GM23248 (cell line): ENCODE measurements around the gene MED8.

Experiments
- EZH2 ChIP-seq: fragments of 200-600 bp; sonication (generic); IDR thresholded peaks from 2 replicates; pipeline ENCODE4 v1.6.1; 2018; ENCODE audit warnings: antibody characterized with exemption, mild to moderate bottlenecking; ENCODE audit not compliant: insufficient read depth, poor library complexity, severe bottlenecking
- EZH2phosphoT487 ChIP-seq: fragments of 200-600 bp; sonication (generic); IDR thresholded peaks from 2 replicates; pipeline ENCODE4 v1.6.1; 2018; ENCODE audit warnings: antibody characterized with exemption, moderate library complexity, mild to moderate bottlenecking, low read depth; ENCODE audit not compliant: insufficient read depth

DNA sequence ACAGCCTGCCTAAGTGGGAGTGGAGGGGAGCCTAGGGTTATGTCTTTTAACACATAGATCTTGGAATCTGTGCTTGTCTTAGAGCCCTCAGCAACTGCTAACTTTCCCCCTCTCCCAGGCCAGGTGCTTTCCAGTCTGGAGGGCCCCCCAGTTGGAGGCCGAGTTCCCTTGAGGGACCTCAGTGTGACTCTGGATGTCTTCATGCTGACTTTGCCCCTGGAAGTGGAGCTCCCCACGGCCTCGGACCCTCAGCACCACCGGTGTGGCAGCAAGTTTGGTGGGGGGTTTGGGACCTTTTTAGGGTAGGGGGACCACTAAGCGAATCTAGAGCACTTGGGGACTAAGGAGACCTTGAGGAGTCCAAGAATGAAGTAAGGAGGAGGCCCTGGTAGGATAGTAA, 41.2 kb upstream of the MED8 start:
- TF ChIP-seq EZH2: no peak
- no peak for TF ChIP-seq EZH2phosphoT487
